Pancreas (tissue), 10 donors: ENCODE results near the gene GPC3. TPM values are rescaled to one million over a fixed set of nuclear protein-coding genes. Genes with fewer than 3 reads are reported as not detected.

Source experiments
- ATAC-seq, 4 donors: fragments of 200-7000 bp; cut with Tn5 transposase; one replicate each; pipeline versions ENCODE4 v1.8.0 to v1.9.1; 2020; ENCODE audit warnings: mild to moderate bottlenecking in 4 of 4, moderate library complexity in 4 of 4
- DNase-seq, 6 donors: peaks; one replicate each; pipeline ENCODE4 v3.0.0-alpha.2; 2020
- FAIRE-seq: peaks from 2 replicates; lab custom pipeline; 2012; peaks lifted over from hg19 to GRCh38; lab: Jason Lieb, UNC
- H3K27ac ChIP-seq, 4 donors: fragments of 200-600 bp; sonication (generic); 1 replicate in 3 of 4; 2 replicates in 1 of 4; pipeline versions ENCODE4 v1.5.0 to v1.8.0; 2020
- H3K27me3 ChIP-seq, 4 donors: fragments of 200-600 bp; one replicate each; pipeline ENCODE4 v1.8.0; 2021
- H3K36me3 ChIP-seq, 3 donors: fragments of 200-600 bp; sonication (generic) in 1 of 3; one replicate each; pipeline versions ENCODE4 v1.5.0 to v1.8.0; 2020 to 2021
- H3K4me1 ChIP-seq, 3 donors: fragments of 200-600 bp; one replicate each; pipeline ENCODE4 v1.8.0; 2021
- H3K4me3 ChIP-seq, 4 donors: fragments of 200-600 bp; sonication (generic) in 2 of 4; one replicate each; pipeline versions ENCODE4 v1.5.0 to v1.8.0; 2020 to 2021
- H3K9me3 ChIP-seq, 4 donors: fragments of 200-600 bp; one replicate each; pipeline ENCODE4 v1.8.0; 2021
- CTCF ChIP-seq, 4 donors: fragments of 200-600 bp; sonication (generic) in 3 of 4; IDR thresholded peaks; one replicate each; pipeline versions ENCODE4 v1.5.0 to v1.8.0; 2021; ENCODE audit warnings: antibody characterized with exemption in 4 of 4
- WGBS, 2 donors: extraction: QIAGEN DNeasy Blood & Tissue Kit; methylation state at CpG; one replicate each; pipeline ENCODE4 v1.1.7; 2013; 5-methylcytosine and 5-hydroxymethylcytosine counted together
- intact Hi-C, 3 donors: fragments of 100-400 bp; cut with DNase I; formaldehyde crosslinking; loops; one replicate each; pipeline versions ENCODE4 v1.11.1 to v1.14.2; 2022
- polyA plus RNA-seq, 2 donors: library from polyadenylated mRNA; stranded (reverse); fragments of 200-250 nt; gene quantifications; one replicate each; pipeline ENCODE4 v1.2.3, GENCODE V29; 2013
- total RNA-seq, 6 donors: library from RNA; stranded (reverse); fragmentation: NEBNext Ultra II Directional in 4 of 6; extraction: Animal tissue kit (Norgen Biotek cat#: 25700) in 4 of 6; gene quantifications; one replicate each; pipeline versions ENCODE4 v1.2.1 to v1.2.4, GENCODE V29; 2021 to 2023
- donor health status: healthy with polysubstance abuse.
- donor health status: DM: no; HTN: no; CAD: no; lungs with moderate emphysema.
- donor health status: DM: no; HTN: no; CAD: no.
- donor health status: control.
- donor health status: control.
- donor health status: Bipolar disorder and iron deficiency.
- donor health status: DM: yes; HTN: yes; CAD: no.
- donor health status: DM: no; HTN: no; CAD: no.
- donor health status: DM: no; HTN: no; CAD: no.
- donor health status: DM: yes; HTN: yes; CAD: no.

GPC3 gene
- total and polyA plus RNA-seq, 8 donors: 0.95 to 18.6 (median 2.7) TPM

GRCh38 chrX:133989993-133990392 is 4.6 kb upstream of the GPC3 start:
- ATAC-seq (no peak), FAIRE-seq (no peak), DNase-seq (no peak)
- Histone ChIP-seq H3K4me1 (no peaks in the 10 kb centered on the region), H3K27me3 (peaks cover 0 to 4% (median 0%) of the 10 kb centered on the region in 4 donors), H3K4me3 (no peak overlapping the region), H3K9me3 (no peaks in the 10 kb centered on the region), H3K36me3 (no peaks in the 10 kb centered on the region), H3K27ac (no peak overlapping the region)
- no peak for TF ChIP-seq CTCF (IDR thresholded peaks at IDR 0.05)
- intact Hi-C loops: no loop called here
- 58 to 93% methylated on average over 1 of the region's 1 CpG for WGBS, 2 donors

- whole genome bisulfite sequencing, 2 donors: 51 to 61% methylated on average over 6 of the region's 6 CpGs
- no peak for DNase-seq
- TF ChIP-seq CTCF (IDR thresholded peaks at IDR 0.05): no peak
These were observed 4.1 kb upstream of the GPC3 start for GRCh38 chrX:133989490-133989889.

GRCh38 chrX:133988010-133988409 is 2.6 kb upstream of the GPC3 start:
- no peak for DNase-seq
- Histone ChIP-seq H3K27me3 (peaks cover 0 to 7% (median 2%) of the 10 kb centered on the region in 4 donors), H3K36me3 (no peaks in the 10 kb centered on the region), H3K27ac (no peak overlapping the region), H3K4me1 (no peaks in the 10 kb centered on the region), H3K9me3 (no peaks in the 10 kb centered on the region), H3K4me3 (no peak overlapping the region)
- intact Hi-C loops: no loop called here
- ATAC-seq: no peak
- FAIRE-seq: no peak
- 70 to 75% methylated on average over 5 of the region's 5 CpGs for WGBS, 2 donors
- no peak for TF ChIP-seq CTCF (IDR thresholded peaks at IDR 0.05)

More at GRCh38 chrX:133989490-133989889, 4.1 kb upstream of the GPC3 start:
- Histone ChIP-seq H3K9me3 (no peaks in the 10 kb centered on the region), H3K4me1 (no peaks in the 10 kb centered on the region), H3K36me3 (no peaks in the 10 kb centered on the region), H3K27me3 (peaks cover 0 to 4% (median 0%) of the 10 kb centered on the region in 4 donors), H3K27ac (no peak overlapping the region), H3K4me3 (no peak overlapping the region)
- ATAC-seq (no peak), FAIRE-seq (no peak)
- intact Hi-C loops: no loop called here

DNA sequence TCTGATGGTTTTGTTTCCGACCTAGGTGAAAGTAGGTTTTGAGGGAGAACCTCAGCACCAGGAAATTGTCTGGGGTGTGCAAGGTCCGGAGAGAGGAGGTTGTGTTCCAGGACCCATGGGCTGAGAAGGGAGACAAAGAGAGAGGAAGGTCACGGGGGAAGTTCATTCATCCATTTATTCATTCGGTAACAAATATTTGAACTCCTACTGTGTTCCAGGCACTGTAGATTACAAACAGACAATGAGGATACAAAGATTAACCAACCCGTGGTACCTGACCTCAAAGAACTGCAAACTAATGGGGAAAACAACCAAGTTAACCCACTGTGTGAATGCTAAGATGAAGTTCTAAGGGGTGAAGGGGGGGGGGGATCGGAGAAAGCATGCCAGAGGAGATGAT is 1.8 kb upstream of the GPC3 start:
- Histone ChIP-seq H3K9me3 (no peaks in the 10 kb centered on the region), H3K27ac (no peak overlapping the region), H3K4me3 (no peak overlapping the region), H3K36me3 (no peaks in the 10 kb centered on the region), H3K4me1 (no peaks in the 10 kb centered on the region), H3K27me3 (peaks cover 0 to 7% (median 0%) of the 10 kb centered on the region in 4 donors)
- DNase-seq (no peak), FAIRE-seq (no peak), ATAC-seq (no peak)
- whole genome bisulfite sequencing, 2 donors: 64 to 72% methylated on average over 6 of the region's 6 CpGs
- intact Hi-C loops: no loop called here
- TF ChIP-seq CTCF (IDR thresholded peaks at IDR 0.05): no peak

DNA sequence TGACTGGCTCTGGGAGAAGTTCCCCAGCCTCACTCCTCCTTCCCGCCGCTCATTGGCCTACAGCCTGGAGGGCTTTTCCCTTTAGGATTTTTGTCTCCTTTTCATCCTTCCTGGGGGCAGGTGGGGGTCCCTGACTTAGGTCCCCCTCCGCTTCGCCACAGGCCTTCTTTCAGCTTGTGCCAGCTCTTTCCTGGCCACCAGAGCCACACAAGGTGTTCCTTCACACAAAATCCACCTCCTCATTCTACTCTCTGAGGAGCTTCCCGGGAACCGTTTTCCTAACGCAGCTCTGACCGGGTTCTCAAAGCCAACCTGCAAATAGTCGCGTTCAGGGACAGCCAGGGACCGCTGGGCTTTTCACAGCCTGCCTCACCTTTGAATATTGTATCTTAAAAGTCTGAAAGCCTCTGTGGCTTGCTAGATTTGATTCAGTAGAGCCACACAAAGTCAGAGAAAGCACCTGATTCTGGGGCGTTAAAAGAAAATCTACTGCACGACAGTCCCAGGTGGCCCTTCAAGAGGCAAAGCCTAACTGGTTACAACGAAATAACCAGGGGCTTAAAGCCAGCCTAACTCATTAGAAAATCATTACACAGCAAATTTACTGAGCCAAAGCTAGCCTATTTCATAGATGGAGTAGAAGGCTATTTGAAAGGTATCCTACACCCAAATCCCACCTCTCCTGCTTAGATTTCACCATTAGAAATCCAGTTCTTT is 731 bp upstream of the GPC3 start:
- no peak overlapping the region for H3K27ac ChIP-seq
- no peak for FAIRE-seq
- H3K4me1 ChIP-seq: no peaks in the 10 kb centered on the region
- no peak for TF ChIP-seq CTCF (IDR thresholded peaks at IDR 0.05)
- no peak for DNase-seq
- intact Hi-C loops: no loop called here
- H3K36me3 ChIP-seq: no peaks in the 10 kb centered on the region
- no peaks in the 10 kb centered on the region for H3K9me3 ChIP-seq
- peaks cover 0 to 7% (median 0%) of the 10 kb centered on the region in 4 donors for H3K27me3 ChIP-seq
- 6 to 35% methylated on average over 12 to 14 of the region's 14 CpGs for WGBS, 2 donors
- peak overlapping the region in 3 of 4 donors; percentile 21 to 39 (median 35) for H3K4me3 ChIP-seq
- peak; percentile 13 to 46 (median 37) for ATAC-seq
